A549 treated with DMSO at 1 μM for 4 hours (cell line): Measurements from ENCODE around the gene HOXD12. TPM values are rescaled to one million over a fixed set of nuclear protein-coding genes. Genes with fewer than 3 reads are reported as not detected.

ENCODE experiments used
- total RNA-seq: library from RNA; stranded (reverse); fragments of 200-300 nt; extraction: Qiagen RNA extraction; gene quantifications from 5 replicates; pipeline ENCODE4 v1.2.3, GENCODE V29; 2022; ENCODE audit warnings: low read depth

Gene HOXD12, protein sequence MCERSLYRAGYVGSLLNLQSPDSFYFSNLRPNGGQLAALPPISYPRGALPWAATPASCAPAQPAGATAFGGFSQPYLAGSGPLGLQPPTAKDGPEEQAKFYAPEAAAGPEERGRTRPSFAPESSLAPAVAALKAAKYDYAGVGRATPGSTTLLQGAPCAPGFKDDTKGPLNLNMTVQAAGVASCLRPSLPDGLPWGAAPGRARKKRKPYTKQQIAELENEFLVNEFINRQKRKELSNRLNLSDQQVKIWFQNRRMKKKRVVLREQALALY
- total RNA-seq = not detected in 5 replicates

DNA sequence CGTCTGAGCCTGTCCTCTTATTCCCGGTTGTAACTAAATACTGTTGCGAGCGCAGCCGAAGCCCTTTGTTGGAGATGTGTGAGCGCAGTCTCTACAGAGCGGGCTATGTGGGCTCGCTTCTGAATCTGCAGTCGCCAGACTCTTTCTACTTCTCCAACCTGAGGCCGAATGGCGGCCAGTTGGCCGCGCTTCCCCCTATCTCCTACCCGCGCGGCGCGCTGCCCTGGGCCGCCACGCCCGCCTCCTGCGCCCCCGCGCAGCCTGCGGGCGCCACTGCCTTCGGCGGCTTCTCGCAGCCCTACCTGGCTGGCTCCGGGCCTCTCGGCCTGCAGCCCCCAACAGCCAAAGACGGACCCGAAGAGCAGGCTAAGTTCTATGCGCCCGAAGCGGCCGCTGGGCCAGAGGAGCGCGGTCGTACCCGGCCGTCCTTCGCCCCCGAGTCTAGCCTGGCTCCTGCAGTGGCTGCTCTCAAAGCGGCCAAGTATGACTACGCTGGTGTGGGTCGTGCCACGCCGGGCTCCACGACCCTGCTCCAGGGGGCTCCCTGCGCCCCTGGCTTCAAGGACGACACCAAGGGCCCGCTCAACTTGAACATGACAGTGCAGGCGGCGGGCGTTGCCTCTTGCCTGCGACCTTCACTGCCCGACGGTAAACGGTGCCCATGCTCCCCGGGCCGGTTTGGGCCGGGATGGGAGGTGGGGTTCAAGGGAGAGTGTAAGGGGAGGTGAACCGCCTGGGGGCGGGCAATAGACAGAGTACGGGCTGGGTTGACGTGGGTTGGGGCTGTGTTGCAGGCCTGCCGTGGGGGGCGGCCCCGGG lies at the start of gene HOXD12:
Gene HOXD12 (plus strand): TSS at position 68 of the 819 bp plus-strand sequence. CDS start 7 bp downstream, at position 75.

DNA sequence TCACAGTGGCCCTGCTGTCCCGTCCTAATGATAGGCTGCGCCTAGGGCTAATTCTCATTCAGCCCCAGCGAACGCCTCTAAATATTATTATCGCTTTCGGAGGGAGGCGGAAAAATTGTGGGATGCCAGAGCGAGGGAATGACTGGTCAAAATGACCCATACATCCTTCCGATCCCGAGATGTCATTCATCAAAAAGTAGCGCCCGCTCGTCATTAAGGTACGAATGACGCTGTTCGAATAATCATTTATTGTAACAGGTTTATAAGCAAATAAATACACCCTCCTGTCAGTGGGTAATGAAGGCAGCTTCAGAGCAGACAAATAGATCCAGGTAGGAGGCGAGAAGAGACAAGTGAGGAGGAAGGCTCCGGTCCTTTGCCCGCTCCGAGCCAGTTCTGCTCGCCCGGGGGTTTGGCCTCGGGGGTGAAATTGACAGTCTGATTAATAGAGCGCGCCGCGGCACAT lies 15.8 kb upstream of the HOXD12 start, which contains the start of gene EVX2:
Gene EVX2 (minus strand): TSS at position 167 of the 466 bp plus-strand sequence. CDS start 186 bp downstream, outside the sequence.

DNA sequence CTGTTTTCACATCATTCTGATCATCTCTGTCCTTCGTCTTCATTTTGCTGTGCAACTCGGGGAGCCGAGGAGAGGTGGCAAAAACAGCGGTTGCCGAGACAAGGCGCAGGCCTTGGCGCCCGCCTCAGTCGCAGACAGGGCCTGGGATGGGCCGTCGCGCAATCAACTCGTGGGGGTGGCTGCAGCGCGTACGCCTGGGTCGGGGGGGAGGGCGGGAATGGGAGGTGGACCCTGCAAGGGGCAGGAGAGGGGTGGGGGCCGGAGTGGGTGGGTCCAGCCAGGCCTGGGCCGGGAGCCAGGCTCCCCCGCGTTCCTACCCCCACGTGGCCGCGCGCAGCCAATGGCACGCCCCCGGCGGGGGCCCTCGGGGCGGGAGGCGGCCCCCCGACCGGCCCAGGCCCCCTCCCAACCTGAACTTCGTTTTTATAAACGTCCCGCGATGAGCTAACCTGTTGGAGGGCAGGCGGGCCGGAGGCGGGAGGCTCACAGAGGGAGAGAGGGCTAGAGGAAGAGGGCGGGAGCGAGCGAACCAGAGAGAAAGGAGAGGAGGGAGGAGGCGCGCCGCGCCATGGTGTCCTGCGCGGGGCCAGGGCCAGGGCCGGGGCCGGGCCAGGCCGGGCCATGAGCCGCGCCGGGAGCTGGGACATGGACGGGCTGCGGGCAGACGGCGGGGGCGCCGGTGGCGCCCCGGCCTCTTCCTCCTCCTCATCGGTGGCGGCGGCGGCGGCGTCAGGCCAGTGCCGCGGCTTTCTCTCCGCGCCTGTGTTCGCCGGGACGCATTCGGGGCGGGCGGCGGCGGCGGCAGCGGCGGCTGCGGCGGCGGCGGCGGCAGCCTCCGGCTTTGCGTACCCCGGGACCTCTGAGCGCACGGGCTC lies 7.1 kb upstream of the HOXD12 start, which contains the start of gene HOXD13:
Gene HOXD13 (plus strand): TSS at position 452 of the 875 bp plus-strand sequence. CDS start 170 bp downstream, at position 622.

DNA sequence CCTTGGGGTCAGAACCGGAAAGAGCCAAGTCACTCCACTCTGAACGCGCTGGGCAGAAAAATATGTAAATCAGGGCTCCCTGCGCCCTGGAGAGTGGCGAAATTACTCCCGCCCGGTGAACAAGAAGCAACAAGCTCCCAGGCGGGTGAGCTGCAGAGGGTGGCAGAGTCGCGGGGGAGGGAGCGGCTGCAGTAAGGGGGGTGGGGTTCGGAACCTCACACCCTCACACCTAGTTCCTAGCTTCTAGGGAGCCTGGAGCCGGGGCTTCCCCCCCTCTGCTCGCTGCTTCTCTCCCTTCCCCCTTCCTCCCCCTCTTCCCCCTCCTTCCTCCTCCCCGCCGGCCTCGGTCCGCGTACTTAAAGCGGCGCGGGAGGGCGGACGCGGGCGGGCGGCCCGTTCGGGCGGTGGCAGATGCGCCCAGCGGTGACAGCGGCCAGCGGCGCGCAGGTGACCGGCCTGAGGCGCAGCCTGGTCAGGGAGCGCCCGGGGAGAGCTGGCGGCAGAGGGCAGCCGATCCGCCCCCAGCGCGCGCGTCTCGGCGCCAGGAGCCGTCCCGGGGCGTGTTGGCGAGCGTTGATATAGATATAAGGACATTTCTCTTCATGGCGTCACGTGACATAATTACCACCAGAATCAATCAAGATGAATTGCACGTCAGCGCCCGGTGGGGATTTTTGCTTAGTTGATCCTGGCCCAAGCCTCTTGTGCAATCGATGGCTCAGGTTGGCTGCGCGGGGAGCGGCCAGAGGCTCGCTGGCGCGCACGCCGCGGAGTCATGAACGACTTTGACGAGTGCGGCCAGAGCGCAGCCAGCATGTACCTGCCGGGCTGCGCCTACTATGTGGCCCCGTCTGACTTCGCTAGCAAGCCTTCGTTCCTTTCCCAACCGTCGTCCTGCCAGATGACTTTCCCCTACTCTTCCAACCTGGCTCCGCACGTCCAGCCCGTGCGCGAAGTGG lies 7.3 kb downstream of the HOXD12 start, which contains the start of gene HOXD11:
Gene HOXD11 (plus strand): TSS at position 700 of the 959 bp plus-strand sequence. CDS start 76 bp downstream, at position 776.

DNA sequence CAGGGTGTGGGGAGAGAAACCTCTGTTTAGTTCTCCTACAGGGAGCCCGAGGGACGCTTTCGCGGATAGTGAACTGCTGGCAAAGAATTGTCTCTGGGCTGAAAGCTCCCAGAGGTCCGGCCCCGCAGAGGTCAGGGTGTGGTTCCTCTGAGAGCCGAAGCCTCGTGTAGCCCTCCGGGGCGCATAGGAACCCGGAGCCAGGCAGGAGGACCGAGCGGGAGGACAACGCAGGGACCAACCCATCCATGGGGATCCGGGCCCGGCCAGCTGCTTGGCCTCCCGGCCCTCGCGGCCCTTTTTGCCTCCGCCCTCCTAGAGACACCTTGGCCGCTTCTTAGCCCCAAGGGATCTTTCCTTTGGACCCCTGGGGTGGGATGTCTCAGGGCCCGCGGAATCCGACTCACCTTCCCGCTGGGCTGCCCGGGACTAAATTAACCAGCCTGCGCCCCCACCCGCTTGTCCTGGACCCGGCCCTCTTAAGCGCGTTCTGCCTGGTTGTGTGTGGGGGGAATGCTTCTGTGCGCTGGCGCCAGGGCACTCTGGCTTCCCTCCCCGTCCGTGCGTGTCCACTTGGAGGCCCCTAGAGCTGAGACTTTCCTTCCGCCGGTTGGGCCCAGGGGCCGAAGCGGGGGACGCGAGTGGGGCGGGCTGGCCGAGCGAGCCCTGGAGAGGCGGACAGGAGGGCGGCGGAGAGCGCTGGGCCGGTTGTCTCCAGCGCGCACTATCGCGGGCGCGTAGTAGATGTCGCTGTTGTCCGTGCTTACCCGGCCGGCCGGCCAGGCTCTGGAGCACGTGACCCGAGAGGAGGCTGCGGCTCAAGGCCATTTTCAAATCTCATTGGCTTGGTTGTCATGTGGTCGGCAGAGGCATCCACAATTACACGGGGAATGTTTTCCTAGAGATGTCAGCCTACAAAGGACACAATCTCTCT lies 16.6 kb downstream of the HOXD12 start, which contains the start of gene HOXD10:
Gene HOXD10 (plus strand): TSS at position 896 of the 931 bp plus-strand sequence. CDS start 56 bp downstream, outside the sequence.

DNA sequence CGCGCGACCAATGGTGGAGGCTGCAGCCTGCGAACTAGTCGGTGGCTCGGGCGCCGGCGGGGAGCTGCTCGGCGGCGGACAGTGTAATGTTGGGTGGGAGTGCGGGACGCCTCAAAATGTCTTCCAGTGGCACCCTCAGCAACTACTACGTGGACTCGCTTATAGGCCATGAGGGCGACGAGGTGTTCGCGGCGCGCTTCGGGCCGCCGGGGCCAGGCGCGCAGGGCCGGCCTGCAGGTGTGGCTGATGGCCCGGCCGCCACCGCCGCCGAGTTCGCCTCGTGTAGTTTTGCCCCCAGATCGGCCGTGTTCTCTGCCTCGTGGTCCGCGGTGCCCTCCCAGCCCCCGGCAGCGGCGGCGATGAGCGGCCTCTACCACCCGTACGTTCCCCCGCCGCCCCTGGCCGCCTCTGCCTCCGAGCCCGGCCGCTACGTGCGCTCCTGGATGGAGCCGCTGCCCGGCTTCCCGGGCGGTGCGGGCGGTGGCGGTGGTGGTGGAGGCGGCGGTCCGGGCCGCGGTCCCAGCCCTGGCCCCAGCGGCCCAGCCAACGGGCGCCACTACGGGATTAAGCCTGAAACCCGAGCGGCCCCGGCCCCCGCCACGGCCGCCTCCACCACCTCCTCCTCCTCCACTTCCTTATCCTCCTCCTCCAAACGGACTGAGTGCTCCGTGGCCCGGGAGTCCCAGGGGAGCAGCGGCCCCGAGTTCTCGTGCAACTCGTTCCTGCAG lies 23.3 kb downstream of the HOXD12 start, which contains the start of gene HOXD9:
Gene HOXD9 (plus strand): TSS at position 37 of the 728 bp plus-strand sequence. CDS start 50 bp downstream, at position 87.

DNA sequence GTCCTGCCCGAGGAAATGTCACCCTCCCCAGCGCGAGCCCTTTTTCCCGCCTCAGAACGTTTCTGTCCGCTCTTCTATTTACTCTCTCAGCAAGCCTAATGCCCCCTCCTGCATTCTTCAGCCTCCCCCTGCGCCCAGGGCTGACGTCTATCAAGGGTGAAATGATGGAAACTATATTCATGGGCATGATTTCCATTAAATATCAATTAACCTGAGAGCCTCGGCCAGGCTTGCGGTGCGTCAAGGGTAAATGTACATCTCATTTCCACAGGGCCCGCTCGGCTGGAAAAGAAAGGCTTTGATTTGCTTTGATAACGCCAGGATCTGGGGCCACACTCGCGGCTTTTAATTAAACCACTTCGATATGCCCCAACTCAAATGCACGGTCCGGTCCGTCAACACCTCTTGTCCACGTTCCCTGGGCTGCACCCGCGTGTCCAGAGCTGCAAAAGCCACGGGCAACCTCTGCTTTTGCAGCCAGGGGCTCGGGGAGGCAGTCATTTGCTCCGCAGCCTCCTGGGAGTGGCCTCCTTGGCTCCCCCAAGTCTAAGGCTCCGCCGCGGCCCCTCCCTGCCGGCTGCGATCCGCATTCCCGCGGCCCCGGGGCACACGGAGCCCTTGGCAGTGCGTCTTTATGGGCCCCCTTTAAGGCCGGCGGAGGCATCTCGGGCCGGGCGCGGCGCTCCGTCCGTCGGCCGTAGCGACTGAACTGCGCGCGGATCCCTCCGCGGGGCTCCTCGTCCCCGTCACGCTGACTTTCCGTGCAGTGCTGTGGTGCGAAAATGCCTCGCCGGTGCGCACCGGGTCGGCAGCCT lies 29.6 kb downstream of the HOXD12 start, which contains the start of gene HOXD8:
Gene HOXD8 (plus strand): TSS at position 724 of the 815 bp plus-strand sequence. CDS start 662 bp downstream, outside the sequence.

DNA sequence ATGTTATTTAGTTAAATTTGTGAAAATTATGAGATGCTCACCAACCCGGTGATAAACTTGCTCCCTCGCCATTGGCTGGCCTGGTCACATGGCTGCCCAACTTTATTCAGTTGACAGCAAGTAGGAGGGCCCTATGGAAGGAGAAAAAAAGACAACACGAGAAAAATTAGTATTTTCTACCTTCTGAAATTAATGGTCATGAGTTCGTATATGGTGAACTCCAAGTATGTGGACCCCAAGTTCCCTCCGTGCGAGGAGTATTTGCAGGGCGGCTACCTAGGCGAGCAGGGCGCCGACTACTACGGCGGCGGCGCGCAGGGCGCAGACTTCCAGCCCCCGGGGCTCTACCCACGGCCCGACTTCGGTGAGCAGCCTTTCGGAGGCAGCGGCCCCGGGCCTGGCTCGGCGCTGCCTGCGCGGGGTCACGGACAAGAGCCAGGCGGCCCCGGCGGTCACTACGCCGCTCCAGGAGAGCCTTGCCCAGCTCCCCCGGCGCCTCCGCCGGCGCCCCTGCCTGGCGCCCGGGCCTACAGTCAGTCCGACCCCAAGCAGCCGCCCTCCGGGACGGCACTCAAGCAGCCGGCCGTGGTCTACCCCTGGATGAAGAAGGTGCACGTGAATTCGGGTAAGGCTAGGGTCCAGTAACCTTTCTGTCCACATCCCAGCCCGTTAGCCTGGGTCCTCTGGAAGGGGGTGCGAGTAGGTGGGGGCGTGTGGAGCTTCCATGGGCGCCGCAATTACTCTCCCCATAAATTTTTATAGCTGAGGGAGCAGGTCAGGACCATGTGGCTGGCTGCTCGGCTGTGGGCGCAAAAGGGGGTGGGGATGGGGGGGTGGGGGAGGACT lies 52.1 kb downstream of the HOXD12 start, which contains the start of gene HOXD4:
Gene HOXD4 (plus strand): TSS at position 109 of the 846 bp plus-strand sequence. CDS start 84 bp downstream, at position 193.

Other genes starting within 250 kb of the HOXD12 start
- 11.9 to 16.6 TPM (median 15.6 TPM) in 5 replicates for gene LNPK, start 97.5 kb upstream of the HOXD12 start, total RNA-seq
- not detected in 5 replicates for gene EVX2, start 15.8 kb upstream of the HOXD12 start, total RNA-seq
- 0.22 to 0.32 TPM (median 0.24 TPM) in 5 replicates for gene HOXD13, start 7.1 kb upstream of the HOXD12 start, total RNA-seq
- gene HOXD11, start 7.5 kb downstream of the HOXD12 start, total RNA-seq = 6.6 to 9.7 TPM (median 8.2 TPM) in 5 replicates
- 5.7 to 8.5 TPM (median 7.4 TPM) in 5 replicates for gene HOXD10, start 17.0 kb downstream of the HOXD12 start, total RNA-seq
- 0.99 to 2.1 TPM (median 1.3 TPM) in 5 replicates for gene HOXD9, start 22.9 kb downstream of the HOXD12 start, total RNA-seq
- gene HOXD8, start 29.9 kb downstream of the HOXD12 start, total RNA-seq = 4.8 to 5.9 TPM (median 5.5 TPM) in 5 replicates
- gene HOXD4, start 51.8 kb downstream of the HOXD12 start, total RNA-seq = 0.22 to 0.55 TPM (median 0.36 TPM) in 5 replicates
- 0.15 to 0.18 TPM (median 0.16 TPM) in 4 of 5 replicates, not detected in the other for gene HOXD3, start 57.5 kb downstream of the HOXD12 start, total RNA-seq
- 0.12 to 0.28 TPM (median 0.26 TPM) in 5 replicates for gene HOXD1, start 88.9 kb downstream of the HOXD12 start, total RNA-seq
- gene MTX2, start 169.6 kb downstream of the HOXD12 start, total RNA-seq = 43.0 to 45.9 TPM (median 45.1 TPM) in 5 replicates